GM12891 (cell line): Measurements from ENCODE around the gene CHP2.

Experiments
- PAX5 ChIP-seq: IDR thresholded peaks from 2 replicates; pipeline ENCODE4 v1.6.1; 2011; ENCODE audit warnings: low read length, moderate library complexity, mild to moderate bottlenecking; ENCODE audit not compliant: insufficient read depth, severe bottlenecking
- POLR2A ChIP-seq: IDR thresholded peaks from 2 replicates; pipeline ENCODE4 v1.6.1; 2011; ENCODE audit warnings: low read depth, low read length, control low read depth
- POLR2AphosphoS5 ChIP-seq: IDR thresholded peaks from 2 replicates; pipeline ENCODE4 v1.6.1; 2011; ENCODE audit warnings: low read depth, low read length, control low read depth
- POU2F2 ChIP-seq: IDR thresholded peaks from 2 replicates; pipeline ENCODE4 v1.6.1; 2011; ENCODE audit warnings: low read depth, mild to moderate bottlenecking, control low read depth, low read length, moderate library complexity
- SPI1 ChIP-seq: IDR thresholded peaks from 2 replicates; pipeline ENCODE4 v1.6.1; 2011; ENCODE audit warnings: low read depth, low read length, control low read depth
- TAF1 ChIP-seq: IDR thresholded peaks from 2 replicates; pipeline ENCODE4 v1.6.1; 2011; ENCODE audit warnings: low read depth, low read length, control low read depth

- no peak for TF ChIP-seq POLR2AphosphoS5
- no peak for TF ChIP-seq POLR2A
- TF ChIP-seq SPI1 = no peak
- no peak for TF ChIP-seq POU2F2
- TF ChIP-seq TAF1 = no peak
- no peak for TF ChIP-seq PAX5
Measured at GRCh38 chr16:23739516-23739915, 15.3 kb upstream of the CHP2 start.
